ENCODE measurements around the gene NNMT. TPM values are rescaled to one million over a fixed set of nuclear protein-coding genes. Genes with fewer than 3 reads are reported as not detected.

The NNMT gene
- total and polyA plus RNA-seq, 7 donors, result 165 to 3,089 (median 751) TPM

DNA sequence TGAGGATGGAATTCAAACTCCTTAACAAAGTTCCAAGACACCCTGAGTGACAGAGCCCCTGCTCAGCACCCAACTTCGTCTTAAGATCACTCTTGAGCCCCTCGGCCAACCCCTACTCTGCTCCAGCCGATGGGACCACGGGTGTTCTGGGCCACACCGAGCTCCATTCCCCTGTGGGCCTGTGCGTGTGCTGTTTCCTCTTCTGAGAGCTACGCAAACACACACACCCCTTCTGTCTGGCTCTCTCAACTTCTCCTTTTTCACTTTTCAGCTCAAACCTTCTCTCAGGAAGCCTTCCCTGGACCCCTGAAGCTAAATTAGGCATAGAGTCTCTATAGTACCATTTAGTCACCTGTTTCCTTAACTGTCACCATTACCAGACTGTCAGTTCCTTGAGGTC is 37.5 kb upstream of the NNMT start:
- 30 to 64% (median 40%) methylated on average over 7 of the region's 7 CpGs for WGBS, 3 donors
- intact Hi-C loops (cut with DNase I), result loop anchor here (1.0 to 10.0 kb wide), 3 partner anchors 54 to 201 kb away; partner anchors contain the start of gene ZBTB16 (in 1 of the 2)
- Histone ChIP-seq H3K27me3 (ENCODE audit: insufficient read depth in 3 of 3, low read length in 2 of 3) (no peaks in the 10 kb centered on the region), H3K27ac (peak overlapping the region; percentile 89), H3K36me3 (ENCODE audit: insufficient read depth in 1 of 2, low read depth in 1 of 2) (no peaks in the 10 kb centered on the region), H3K9me3 (no peaks in the 10 kb centered on the region), H3K4me3 (no peak overlapping the region), H3K4me1 (peaks cover 64% of the 10 kb centered on the region)
- no peak for TF ChIP-seq CTCF (IDR thresholded peaks at IDR 0.05)
- DNase-seq (peak in 1 of 2 donors; percentile 55), ATAC-seq (peak; percentile 6 to 19 (median 16))

DNA sequence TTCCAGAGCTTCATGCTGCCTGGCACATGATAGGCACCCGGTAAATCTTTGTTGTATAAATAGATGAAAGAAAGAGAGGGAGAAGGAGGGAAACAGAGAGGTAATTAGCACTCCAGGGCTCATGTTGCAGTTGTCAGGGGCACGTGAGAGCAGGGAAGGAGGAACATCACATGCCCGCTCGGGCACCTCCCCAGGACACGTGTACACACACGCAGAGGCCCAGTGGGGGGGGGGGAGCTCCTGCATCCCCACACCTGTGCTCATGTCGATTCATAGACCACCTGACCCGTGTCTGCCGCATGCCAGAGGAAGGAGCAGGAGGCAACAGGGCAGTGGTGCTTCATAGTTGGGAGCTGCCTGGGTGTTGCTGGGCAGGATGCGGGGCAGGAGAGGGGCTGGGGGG is 37.1 kb upstream of the NNMT start:
- WGBS, 3 donors, result 16 to 40% (median 27%) methylated on average over 8 to 10 of the region's 10 CpGs
- no peak for TF ChIP-seq CTCF (IDR thresholded peaks at IDR 0.05)
- DNase-seq (peak; percentile 81 to 93), ATAC-seq (peak; percentile 61 to 73 (median 67))
- intact Hi-C loops (cut with DNase I), result loop anchor here (1.0 to 10.0 kb wide), 3 partner anchors 54 to 202 kb away; partner anchors contain the start of gene ZBTB16 (in 1 of the 2)
- peaks cover 60% of the 10 kb centered on the region for H3K4me1 ChIP-seq
- peak overlapping the region; percentile 89 for H3K27ac ChIP-seq
- no peaks in the 10 kb centered on the region for H3K36me3 ChIP-seq (ENCODE audit: insufficient read depth in 1 of 2, low read depth in 1 of 2)
- no peaks in the 10 kb centered on the region for H3K9me3 ChIP-seq
- H3K27me3 ChIP-seq (ENCODE audit: insufficient read depth in 3 of 3, low read length in 2 of 3), result no peaks in the 10 kb centered on the region
- no peak overlapping the region for H3K4me3 ChIP-seq

- Histone ChIP-seq H3K4me3 (no peak overlapping the region), H3K36me3 (ENCODE audit: insufficient read depth in 1 of 2, low read depth in 1 of 2) (no peaks in the 10 kb centered on the region), H3K9me3 (no peaks in the 10 kb centered on the region), H3K27me3 (ENCODE audit: insufficient read depth in 3 of 3, low read length in 2 of 3) (no peaks in the 10 kb centered on the region), H3K4me1 (peaks cover 56% of the 10 kb centered on the region), H3K27ac (peak overlapping the region; percentile 89)
- intact Hi-C loops (cut with DNase I), result loop anchor here (1.0 to 10.0 kb wide), 3 partner anchors 55 to 202 kb away; partner anchors contain the start of gene ZBTB16 (in 1 of the 2)
- WGBS, 3 donors, result 43 to 66% (median 48%) methylated on average over 12 of the region's 12 CpGs
- TF ChIP-seq CTCF (IDR thresholded peaks at IDR 0.05), result no peak
- DNase-seq (peak in 1 of 2 donors; percentile 67), ATAC-seq (peak in 3 of 4 donors; percentile 1 to 3 (median 2))
These were observed 36.6 kb upstream of the NNMT start for GRCh38 chr11:114259551-114259983.

- H3K27ac ChIP-seq, result peak overlapping the region; percentile 89
- WGBS, 3 donors, result 79 to 89% (median 83%) methylated on average over 6 of the region's 6 CpGs
- no peak for TF ChIP-seq CTCF (IDR thresholded peaks at IDR 0.05)
- intact Hi-C loops (cut with DNase I), result loop anchor here (5.0 kb wide), 4 partner anchors 228 to 458 kb away; no protein-coding TSS in a partner anchor
- DNase-seq, result peak in 1 of 2 donors; percentile 56
- no peaks in the 10 kb centered on the region for H3K27me3 ChIP-seq (ENCODE audit: insufficient read depth in 3 of 3, low read length in 2 of 3)
- no peak overlapping the region for H3K4me3 ChIP-seq
- no peaks in the 10 kb centered on the region for H3K36me3 ChIP-seq (ENCODE audit: insufficient read depth in 1 of 2, low read depth in 1 of 2)
- no peak for ATAC-seq
- H3K4me1 ChIP-seq, result peaks cover 56% of the 10 kb centered on the region
- no peaks in the 10 kb centered on the region for H3K9me3 ChIP-seq
These were observed 36.1 kb upstream of the NNMT start for GRCh38 chr11:114260077-114260476.

Data from psoas muscle (tissue), 8 donors.